Fibroblast of skin of right quadriceps (primary cell): Measurements from ENCODE around the gene GPN1.
"Not testable (repeated sequence)": the region's sequence is repeated elsewhere in the genome, so short reads cannot be mapped to it uniquely, and the experiment has no call there.

ENCODE experiments used
- DNase-seq: peaks from one replicate; pipeline ENCODE4 v3.0.0-alpha.2; 2013

The GPN1 gene

GRCh38 chr2:27627963-27628766 lies 685 bp upstream of the GPN1 start:
- peak; percentile 89 for DNase-seq

- DNase-seq: not testable (repeated sequence)
These were observed 1.4 kb downstream of the GPN1 start for GRCh38 chr2:27630257-27630656.

DNA sequence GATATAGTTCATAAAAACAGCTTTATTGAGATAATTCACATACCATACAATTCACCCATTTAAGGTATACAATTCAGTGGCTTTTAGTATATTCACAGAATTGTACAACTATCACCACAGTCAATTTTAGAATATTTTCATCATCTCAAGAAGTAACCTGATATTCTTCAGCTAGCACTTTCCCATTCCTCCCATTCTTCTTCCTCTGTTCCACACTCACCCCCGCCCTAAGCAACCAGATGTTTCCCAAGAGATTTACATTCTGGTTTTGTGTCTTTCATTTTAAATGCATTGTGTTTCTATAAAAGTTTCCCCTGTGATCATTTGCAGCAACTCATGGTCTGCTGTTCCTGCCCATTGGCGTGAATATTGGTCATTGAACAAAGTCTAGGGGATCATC lies 5.4 kb downstream of the GPN1 start:
- DNase-seq: no peak

- peak; percentile 31 for DNase-seq
These were observed 7.9 kb downstream of the GPN1 start for GRCh38 chr2:27636766-27637165.

DNA sequence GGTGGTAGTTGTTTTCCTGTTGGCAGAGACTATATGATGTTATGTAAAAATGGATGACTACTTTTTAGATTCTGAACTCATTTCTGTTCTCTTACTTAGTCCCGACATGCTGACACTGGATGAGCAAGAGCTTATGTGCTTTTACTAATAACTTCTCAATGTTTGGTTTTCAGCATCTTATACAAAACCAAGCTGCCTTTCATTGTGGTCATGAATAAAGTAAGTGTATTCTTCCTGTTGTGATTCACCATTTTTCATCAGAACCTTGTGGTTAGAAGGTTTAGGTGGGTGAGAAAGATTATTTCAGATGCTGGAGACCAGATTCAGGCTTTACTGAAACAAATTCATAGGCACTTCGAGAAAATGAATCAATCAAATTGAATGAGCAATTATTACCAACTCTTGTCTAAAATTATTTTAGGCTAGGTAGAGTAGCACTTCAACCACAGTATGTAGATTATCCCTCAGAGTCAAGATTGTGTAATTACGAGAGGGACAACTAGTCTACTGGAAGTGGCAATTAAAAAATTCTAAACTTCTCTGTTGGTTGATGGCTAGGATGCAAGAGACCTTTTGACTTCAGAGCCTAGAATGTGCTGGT lies 9.3 kb downstream of the GPN1 start:
- DNase-seq: peak; percentile 92

- peak; percentile 97 for DNase-seq
These were observed 9.9 kb downstream of the GPN1 start for GRCh38 chr2:27638709-27639108.

- DNase-seq: no peak
These were observed 11.9 kb downstream of the GPN1 start for GRCh38 chr2:27640722-27641245.

GRCh38 chr2:27645197-27645596 lies 16.3 kb downstream of the GPN1 start:
- no peak for DNase-seq

DNA sequence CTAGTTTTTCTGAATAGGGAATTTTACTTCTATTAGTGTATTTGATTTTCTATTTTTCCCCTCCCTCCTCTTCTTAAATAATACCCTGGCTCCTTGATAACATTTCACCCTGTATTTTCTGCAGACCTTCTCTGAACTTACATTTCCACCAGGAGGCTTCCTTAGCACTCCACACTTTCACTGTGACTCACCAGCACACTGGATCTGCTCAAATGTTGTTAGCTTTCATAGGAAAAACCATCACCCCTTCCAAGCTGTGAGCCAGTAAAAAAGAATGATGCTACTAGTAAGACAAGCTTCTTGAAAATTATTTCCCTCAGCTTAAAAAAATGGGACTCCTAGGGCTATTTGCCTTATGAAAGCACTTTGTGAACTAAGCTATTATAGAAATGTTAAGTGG lies 18.4 kb downstream of the GPN1 start:
- DNase-seq: peak; percentile 17

- DNase-seq: no peak
These were observed 18.9 kb downstream of the GPN1 start for GRCh38 chr2:27647737-27648136.

DNA sequence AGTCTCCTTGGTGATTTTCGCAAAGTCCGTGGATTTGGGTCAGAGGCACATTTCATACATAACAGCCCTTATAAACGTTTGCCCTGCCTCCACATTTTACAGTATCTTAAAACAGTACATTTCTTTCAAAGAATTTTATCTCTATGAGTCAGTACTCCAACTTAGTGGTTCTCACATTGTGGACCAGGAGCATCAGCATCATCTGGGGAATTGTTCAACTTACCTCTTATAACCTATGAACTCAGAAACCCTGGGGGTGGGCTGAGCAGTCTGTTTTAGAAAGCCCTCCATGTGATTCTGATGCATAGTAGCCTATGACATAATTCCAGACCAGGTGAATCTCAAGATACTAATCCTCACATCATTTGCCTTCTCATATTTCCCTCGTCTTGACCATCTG lies 22.2 kb downstream of the GPN1 start:
- no peak for DNase-seq

DNA sequence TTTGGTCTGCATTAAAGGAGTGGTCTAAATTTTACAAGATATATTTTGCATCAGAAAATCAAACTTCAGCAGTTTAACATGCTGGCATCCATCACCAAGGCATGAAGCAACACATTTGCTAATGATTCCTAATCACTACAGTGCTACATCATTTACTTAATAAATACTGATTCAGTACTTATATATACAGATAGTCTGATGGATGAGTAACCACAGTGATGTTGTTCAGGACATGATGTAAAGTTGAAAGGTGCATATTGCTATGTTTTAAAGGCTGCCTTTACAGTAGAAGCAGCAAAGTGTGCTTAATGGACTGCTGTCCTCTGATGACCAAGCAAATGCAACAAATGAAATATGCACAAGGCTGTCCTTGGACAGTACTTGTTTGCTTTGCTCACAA lies 23.5 kb downstream of the GPN1 start:
- DNase-seq: no peak

- DNase-seq: no peak
These were observed 23.9 kb downstream of the GPN1 start for GRCh38 chr2:27652790-27653189.

- no peak for DNase-seq
These were observed 24.5 kb downstream of the GPN1 start for GRCh38 chr2:27653397-27653796.

GRCh38 chr2:27655155-27655951 lies 26.5 kb downstream of the GPN1 start:
- DNase-seq: peak; percentile 56

- no peak for DNase-seq
These were observed 32.5 kb downstream of the GPN1 start for GRCh38 chr2:27661371-27661770.

GRCh38 chr2:27663285-27664153 lies 34.7 kb downstream of the GPN1 start, which contains the start of the genes SLC4A1AP and SUPT7L:
Gene SLC4A1AP (plus strand): TSS chr2:27663889. CDS start chr2:27663915, 26 bp downstream.
Gene SUPT7L (minus strand): TSS chr2:27663614. CDS start chr2:27662192, 1,422 bp downstream.
- DNase-seq: peak; percentile 88

- DNase-seq: no peak
These were observed 35.3 kb downstream of the GPN1 start for GRCh38 chr2:27664154-27664574.

DNA sequence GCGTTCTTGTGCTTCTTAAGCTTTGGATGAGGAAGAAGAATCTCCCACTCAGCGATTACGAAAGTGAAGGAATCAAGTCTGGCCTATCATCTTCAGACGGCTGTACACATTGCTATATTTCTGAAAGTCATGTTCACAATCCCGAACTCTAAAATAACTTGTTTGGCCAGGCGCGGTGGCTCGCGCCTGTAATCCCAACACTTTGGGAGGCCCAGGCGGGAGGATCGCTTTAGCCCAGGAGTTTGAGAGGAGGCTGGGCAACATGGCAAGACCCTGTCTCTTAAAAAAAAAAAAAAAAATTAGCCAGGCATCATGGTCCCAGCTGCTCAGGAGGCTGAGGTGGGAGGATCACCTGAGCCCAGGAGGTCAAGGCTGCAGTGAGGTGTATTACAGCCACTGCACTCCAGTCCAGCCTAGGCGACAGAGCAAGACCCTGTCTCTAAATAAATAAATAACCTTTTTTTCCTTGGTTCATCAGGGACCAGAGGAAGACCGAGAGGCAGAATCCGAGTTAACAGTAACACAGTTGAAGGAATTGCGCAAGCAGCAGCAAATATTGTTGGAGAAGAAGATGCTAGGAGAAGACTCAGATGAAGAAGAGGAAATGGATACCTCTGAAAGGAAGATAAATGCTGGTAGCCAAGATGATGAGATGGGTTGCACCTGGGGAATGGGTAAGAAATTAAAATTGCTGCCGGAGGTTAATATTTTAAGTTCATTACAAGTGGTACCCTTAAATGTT lies 35.9 kb downstream of the GPN1 start:
- DNase-seq: no peak

DNA sequence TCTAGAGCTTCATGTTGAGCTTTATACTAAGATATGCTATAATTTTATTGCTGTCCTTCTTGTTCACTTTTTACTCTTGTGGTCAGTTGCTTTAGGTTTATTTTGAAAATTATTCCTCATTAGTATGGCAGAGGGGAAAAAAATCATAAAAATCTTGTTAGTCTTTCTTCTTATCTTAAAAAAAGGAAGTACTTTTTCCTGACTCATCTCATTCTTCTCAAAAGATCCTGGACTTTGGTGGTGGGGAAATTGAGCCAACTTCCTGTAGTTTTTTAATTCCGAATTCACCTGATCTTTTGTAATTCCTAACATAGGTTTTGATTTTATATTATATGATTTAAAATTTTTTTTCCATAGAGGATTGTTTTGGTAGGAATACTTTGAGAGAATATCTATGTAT lies 38.6 kb downstream of the GPN1 start:
- no peak for DNase-seq

GRCh38 chr2:27671235-27671634 lies 42.4 kb downstream of the GPN1 start:
- no peak for DNase-seq
